Fibroblast of skin of scalp (primary cell): ENCODE measurements around the gene NAV3. TPM values are rescaled to one million over a fixed set of nuclear protein-coding genes. Genes with fewer than 3 reads are reported as not detected.

Experiments
- DNase-seq: peaks from one replicate; pipeline ENCODE4 v3.0.0-alpha.2; 2013
- polyA plus RNA-seq, 2 experiments: library from polyadenylated mRNA; unstranded; fragments of 120-200 nt; gene quantifications; one replicate each; pipeline ENCODE4 v1.2.1, GENCODE V29; 2013; ENCODE audit not compliant: insufficient read length in 2 of 2

The NAV3 gene, protein sequence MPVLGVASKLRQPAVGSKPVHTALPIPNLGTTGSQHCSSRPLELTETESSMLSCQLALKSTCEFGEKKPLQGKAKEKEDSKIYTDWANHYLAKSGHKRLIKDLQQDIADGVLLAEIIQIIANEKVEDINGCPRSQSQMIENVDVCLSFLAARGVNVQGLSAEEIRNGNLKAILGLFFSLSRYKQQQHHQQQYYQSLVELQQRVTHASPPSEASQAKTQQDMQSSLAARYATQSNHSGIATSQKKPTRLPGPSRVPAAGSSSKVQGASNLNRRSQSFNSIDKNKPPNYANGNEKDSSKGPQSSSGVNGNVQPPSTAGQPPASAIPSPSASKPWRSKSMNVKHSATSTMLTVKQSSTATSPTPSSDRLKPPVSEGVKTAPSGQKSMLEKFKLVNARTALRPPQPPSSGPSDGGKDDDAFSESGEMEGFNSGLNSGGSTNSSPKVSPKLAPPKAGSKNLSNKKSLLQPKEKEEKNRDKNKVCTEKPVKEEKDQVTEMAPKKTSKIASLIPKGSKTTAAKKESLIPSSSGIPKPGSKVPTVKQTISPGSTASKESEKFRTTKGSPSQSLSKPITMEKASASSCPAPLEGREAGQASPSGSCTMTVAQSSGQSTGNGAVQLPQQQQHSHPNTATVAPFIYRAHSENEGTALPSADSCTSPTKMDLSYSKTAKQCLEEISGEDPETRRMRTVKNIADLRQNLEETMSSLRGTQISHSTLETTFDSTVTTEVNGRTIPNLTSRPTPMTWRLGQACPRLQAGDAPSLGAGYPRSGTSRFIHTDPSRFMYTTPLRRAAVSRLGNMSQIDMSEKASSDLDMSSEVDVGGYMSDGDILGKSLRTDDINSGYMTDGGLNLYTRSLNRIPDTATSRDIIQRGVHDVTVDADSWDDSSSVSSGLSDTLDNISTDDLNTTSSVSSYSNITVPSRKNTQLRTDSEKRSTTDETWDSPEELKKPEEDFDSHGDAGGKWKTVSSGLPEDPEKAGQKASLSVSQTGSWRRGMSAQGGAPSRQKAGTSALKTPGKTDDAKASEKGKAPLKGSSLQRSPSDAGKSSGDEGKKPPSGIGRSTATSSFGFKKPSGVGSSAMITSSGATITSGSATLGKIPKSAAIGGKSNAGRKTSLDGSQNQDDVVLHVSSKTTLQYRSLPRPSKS (N-terminal part only)
- 11.2 TPM for polyA plus RNA-seq (2013, experiment 1 of 2; ENCODE audit: insufficient read length)
- polyA plus RNA-seq (2013, experiment 2 of 2; ENCODE audit: insufficient read length), result 12.7 TPM

GRCh38 chr12:77830583-77831351, at the start of gene NAV3:
TSS of gene NAV3 (plus strand) at chr12:77830894. CDS start at chr12:77831462, 568 bp downstream.
- peak; percentile 35 for DNase-seq

GRCh38 chr12:77782034-77782433, 48.7 kb upstream of the NAV3 start:
- no peak for DNase-seq

- DNase-seq, result no peak
Observed at GRCh38 chr12:77782766-77783165, 47.9 kb upstream of the NAV3 start.

DNA sequence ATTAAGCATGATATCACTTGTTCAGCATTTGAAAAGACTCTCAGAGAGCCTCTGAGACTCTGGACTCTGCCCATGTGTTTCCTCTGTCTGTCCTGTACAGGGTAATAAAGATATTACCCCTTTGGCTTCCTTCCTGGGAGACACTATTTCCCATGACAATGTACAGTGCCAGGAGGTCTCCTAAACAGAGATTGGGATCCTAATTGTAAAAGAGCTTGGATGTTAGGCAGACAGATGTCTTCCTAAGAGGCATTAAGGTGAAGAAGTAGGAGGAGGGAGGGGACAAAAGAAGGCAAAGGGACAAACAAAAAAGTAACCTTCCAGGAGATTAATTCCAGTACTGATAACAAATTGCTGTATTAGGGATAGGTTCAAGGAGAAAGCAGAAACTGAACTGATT, 45.5 kb upstream of the NAV3 start:
- no peak for DNase-seq

GRCh38 chr12:77786675-77787074, 44.0 kb upstream of the NAV3 start:
- no peak for DNase-seq

DNA sequence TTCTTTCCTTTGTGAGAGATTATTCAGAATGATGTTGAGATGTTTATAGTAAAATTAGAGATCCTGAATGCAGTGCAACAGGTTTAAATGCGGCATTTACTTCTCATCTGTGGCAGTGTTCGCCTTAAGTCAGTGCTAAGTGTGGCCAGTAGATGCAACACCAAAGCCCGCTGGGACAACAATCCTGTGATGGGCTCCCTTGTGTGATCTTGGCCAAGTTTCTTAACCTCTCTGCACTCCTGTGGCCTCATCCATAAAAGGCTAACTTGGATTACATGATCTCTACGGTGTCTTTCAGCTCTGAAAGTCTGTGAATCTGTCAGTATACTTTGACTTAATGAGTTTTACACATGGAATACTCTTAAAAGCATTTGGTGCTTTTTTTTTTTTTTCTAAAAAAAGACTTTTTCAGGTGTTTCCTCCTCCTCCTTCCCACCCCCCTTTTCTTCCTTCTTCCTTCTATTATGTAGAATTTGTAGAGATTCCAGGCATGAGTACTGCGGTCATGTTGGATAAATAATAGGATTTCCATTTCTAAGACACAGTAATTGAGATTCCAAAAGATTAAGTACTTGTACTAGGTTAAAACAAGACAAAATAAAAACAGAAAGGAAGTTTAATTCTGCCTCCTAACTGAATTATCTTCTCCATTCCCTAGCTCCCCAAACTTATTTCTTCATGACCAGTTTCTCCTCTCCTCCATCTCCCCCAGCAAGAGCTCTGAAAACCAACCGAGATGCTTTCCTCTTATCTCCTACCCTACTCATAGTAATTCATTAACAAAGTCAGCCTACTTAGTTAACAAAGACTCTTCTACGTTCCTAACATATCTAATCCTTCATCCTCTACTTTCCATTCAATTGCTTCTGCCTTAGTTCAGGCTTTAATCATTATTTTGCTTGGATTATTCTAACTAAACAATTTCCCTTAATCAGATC, 42.2 kb upstream of the NAV3 start:
- no peak for DNase-seq

DNA sequence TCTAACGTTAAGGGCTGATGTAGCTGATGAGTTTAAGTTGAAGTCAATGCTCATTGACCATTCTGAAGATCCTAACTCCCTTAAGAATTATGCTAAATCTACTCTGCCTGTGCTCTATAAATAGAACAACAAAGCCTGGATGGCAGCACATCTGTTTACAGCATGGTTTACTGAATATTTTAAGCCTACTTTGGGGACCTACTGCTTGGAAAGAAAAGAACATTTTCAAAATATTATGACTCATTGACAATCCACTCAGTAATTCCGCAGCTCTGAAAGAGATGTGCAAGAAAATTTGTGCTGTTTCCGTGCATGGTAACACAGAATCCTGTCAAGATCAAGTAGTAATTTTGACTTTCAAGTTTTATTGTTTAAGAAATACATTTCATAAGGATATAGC, 35.0 kb upstream of the NAV3 start:
- DNase-seq, result peak; percentile 28

DNA sequence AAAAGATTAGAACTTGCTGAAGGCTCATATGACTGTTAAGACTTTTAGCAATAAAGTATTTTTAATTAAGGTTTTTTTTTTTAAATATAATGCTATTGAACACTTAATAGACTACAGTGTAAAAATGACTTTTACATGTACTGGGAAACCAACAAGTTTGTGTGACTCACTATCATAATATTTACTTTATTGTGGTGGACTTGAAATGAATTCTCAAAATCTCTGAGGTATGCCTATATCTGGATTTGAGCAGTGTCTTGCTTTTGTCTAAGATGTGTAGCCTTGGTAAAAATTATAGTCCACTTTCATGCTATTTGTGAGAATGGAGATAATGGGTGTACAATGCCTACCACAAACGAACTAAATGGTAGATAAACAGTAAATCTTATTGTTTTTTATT, 33.9 kb upstream of the NAV3 start:
- peak; percentile 51 for DNase-seq

DNA sequence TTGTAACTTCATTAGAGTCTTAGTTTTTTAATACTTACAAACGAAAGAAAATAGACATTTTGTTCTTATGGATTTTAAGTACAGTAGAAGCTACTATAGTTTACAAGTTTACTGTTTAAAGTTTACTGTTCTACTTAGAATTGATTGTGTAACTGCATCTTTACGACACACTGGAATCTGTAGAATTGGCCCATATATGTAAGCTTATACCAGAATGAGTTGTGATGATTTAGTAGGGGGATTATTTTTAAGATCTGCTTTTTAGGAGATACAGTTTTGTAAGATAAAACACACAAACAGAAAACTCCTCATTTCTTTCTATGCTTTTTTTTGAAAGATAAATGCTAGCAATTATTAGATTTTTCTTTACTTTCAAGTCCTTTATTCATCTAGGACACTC, 30.2 kb upstream of the NAV3 start:
- no peak for DNase-seq

- DNase-seq, result no peak
Observed at GRCh38 chr12:77808534-77808933, 22.2 kb upstream of the NAV3 start.

DNA sequence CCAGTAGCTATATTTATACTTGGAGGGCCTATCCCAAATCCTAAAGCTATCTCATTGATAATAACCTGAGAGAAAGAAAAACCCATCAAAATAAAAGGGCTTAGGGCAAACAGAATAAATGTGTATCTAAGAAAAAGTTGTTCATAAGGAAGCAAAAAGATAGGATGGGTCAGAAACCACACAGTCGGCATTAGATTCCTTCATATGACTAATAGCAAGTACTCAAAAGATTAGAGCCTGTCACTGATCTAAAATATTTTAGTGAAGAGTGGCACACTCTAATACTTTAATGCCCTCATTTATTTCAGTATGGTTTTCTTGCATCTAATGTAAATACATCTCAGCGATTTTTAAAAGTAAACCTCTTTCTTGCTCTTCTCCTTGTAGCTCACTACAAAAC, 17.1 kb upstream of the NAV3 start:
- no peak for DNase-seq

DNA sequence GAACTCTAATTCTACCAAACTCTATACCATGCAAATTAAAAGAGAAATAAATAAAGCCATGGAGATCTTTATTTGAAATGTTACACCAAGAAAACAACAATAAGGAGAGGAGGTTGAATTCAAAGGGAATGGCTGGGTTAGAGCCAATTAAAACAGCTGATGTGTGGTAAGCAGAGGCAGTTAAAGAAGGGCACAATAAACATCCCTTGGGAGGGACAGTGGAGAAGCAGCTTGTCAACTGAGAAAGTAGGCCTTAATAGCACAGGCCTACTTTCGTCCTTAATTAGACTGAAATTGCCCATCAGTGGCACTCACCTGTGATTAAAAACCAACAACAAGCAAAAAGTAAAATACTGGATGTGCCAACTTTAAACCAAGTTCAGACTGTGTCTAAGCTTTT, 16.3 kb upstream of the NAV3 start:
- no peak for DNase-seq

DNA sequence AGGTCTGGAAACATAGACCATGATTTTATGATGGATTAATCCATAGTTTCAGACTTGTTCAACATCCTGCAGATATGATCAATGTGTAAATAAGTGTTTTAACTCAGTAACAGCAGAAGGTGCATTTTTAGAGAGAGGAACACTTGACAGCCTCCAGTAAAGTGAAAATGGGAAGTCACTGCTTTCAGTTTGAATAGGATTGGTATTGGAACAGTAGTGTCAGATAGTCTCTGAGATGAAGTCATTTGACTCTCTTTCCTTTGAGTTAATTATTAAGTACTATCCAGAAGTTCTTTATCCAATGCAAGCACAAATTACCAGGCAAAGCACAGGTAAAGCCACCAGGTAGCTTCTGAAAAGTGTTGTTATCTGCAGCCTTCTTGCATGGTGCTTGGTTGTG, 14.5 kb upstream of the NAV3 start:
- no peak for DNase-seq

DNA sequence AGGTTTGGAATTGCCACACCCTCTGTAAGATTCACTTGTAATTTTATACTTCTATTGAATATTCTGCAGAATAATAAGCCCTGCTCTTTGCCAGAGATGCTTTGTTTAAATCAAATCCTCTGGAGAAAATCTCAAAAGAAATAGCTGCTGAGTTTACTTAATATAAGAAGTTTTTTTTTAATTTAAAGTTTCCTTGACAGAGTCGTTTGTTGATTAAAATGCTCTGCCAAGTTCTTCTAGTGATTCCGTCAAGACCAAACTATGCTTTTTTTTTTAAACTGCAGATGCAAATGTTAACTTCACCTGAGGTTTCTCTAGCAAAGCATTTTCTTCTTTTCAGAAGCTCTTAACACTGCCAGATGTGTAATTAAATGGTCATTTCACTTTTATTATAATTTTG, 13.4 kb upstream of the NAV3 start:
- no peak for DNase-seq

DNA sequence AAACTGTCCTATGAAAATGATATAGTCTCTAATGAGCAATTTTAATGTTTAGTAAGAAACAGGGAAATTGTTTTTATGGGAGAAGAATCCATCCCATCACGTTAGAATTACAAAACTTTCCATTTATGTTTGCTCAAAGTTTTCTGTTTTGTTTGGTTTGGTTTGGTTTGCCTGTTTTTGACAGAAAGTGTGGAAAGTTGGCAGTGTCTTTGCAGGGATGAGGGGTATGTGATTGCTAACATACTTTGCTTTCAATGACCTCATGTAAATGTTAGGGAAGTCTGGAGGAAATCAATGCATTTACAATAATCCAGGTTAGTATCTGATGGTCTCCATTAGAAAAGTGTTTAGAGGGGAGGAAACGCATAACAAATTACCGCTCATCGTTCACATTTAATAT, 12.3 kb upstream of the NAV3 start:
- DNase-seq, result no peak

- no peak for DNase-seq
Observed at GRCh38 chr12:77821699-77822203, 8.9 kb upstream of the NAV3 start.

- DNase-seq, result no peak
Observed at GRCh38 chr12:77833329-77833728, 2.6 kb downstream of the NAV3 start.

DNA sequence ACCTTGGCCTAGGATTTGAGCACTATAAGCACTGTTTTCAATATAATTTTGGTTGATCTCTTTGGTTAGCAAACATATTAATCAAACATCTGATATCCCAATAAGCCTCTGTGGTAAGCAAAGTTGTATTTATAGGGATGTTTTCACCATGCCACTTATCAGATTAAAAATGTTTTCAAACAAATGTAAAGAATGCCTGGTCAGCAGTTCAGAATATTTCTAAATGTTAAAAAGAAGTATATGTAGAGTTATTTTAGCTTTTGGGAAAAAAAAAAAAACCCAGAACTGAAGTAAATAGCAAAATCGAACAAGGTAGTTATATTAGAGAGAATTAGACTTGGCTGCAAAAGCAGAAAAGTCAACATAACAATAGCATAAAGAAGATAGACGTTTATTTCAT, 3.9 kb downstream of the NAV3 start:
- no peak for DNase-seq

DNA sequence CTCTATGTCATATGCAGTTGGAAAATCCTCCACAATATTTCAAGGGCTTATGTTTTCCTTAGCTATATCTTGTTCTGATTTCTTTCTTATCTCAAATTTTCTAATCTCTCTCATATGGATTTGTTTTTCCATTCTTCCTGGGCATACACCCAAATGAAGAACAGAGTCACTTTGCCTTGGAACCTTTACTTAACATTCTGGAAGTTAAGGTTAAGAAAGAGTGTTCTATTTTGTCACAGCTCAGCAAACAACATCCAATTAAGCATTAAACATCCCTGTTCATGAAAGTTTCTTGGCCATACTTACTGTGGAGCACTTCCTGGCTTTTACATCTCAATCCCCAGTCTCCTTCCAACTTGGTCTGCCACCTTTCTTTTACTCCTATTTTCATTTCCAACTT, 5.3 kb downstream of the NAV3 start:
- no peak for DNase-seq

- no peak for DNase-seq
Observed at GRCh38 chr12:77837876-77838291, 7.2 kb downstream of the NAV3 start.

DNA sequence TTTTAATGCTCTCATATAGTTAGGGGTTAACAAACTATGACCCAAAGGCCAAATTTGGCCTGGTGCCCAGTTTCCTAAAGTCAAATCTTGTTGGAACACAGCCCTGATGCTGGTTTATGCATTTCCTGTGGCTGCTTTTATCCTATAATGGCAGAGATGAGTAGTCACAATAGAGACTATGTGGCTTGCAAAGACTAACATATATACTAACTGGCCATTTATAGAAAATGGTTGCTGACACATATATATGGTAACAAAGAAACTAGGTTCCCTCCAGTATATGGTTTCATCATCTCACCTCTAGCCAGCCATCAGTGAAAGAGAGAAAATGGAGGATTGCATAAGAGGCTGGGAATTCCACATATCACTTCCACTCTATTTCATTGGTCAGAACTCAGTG, 10.8 kb downstream of the NAV3 start:
- DNase-seq, result no peak
